HFF-Myc (cell line): Measurements from ENCODE around the gene SLC26A1.
"Not testable (repeated sequence)": the region's sequence is repeated elsewhere in the genome, so short reads cannot be mapped to it uniquely, and the experiment has no call there.

Experiments used
- DNase-seq: peaks from one replicate; pipeline ENCODE4 v3.0.0-alpha.2; 2011; ENCODE audit warnings: low read depth; ENCODE audit errors: extremely low read depth
- H3K4me3 ChIP-seq: replicated peaks from 2 replicates; pipeline ENCODE4 v1.5.1; 2011; ENCODE audit warnings: low read depth, mild to moderate bottlenecking, control low read depth, low read length
- CTCF ChIP-seq: IDR thresholded peaks from 2 replicates; pipeline ENCODE4 v1.5.1; 2012; ENCODE audit warnings: mild to moderate bottlenecking, low read depth, low read length, control low read depth; ENCODE audit errors: missing control alignments

Gene SLC26A1

GRCh38 chr4:978957-979701 lies 14.1 kb downstream of the SLC26A1 start:
- no peak for TF ChIP-seq CTCF
- no peak overlapping the region for H3K4me3 ChIP-seq
- DNase-seq, result no peak

- DNase-seq, H3K4me3 ChIP-seq: not testable (repeated sequence)
These were observed 17.2 kb downstream of the SLC26A1 start for GRCh38 chr4:976016-976415.

- H3K4me3 ChIP-seq, result no peak overlapping the region
- no peak for DNase-seq
- no peak for TF ChIP-seq CTCF
These were observed 18.5 kb downstream of the SLC26A1 start for GRCh38 chr4:974668-975067.

DNA sequence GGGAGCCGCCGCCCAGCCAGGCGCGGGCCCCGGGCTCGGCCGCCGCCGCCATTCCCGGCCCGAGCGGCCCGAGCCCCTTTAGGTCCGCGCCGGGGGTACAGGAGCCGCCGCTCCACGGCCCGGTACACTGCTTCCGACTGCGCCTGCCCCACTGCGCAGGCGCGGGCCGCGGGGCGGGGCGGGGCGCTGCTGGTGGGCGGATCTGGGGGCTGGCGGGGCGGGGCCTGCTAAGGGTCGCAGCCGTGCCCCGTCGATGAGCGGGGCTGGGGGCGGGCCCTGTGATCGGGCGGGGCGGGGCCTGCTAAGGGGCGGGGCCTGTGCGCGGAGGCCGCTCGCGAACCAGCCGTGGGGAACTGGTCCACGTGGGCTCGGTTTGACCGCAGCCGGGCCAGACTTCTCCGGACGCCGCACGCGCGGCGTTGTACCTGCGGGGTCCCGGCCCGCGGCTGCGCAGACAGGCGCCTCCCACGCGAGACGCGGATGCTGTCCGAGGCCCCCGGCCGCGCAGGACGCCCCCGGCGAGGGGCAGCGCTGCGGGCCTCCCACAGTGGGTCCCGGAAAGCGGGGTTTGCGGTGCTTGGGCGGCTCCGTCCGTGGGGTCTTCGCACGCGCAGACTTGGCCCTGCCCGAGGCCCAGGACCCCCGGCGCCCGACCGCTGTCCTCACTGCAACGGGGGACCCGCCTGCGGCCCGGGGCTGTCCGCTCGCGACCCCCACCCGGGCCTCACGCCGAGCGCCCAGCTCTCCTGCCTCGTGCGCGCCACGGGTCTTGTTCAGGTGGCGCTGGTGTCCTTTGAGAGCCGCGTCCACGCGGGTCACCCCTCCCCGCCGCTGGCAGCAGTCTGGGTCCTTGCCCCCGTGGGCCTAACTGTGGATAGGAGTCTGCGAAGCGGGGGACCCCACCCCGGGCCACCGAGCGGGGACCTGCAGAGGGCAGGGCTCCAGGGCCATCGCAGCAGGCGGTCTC lies 19.5 kb downstream of the SLC26A1 start, which contains the start of gene DGKQ:
Gene DGKQ, minus strand, starts transcription at position 139 of the 967 bp plus-strand sequence. Its CDS starts 87 bp downstream, at position 52.
- H3K4me3 ChIP-seq, result peak within 1 kb of the TSS; percentile 68
- DNase-seq, result no peak
- no peak for TF ChIP-seq CTCF

GRCh38 chr4:972651-973424 lies 20.4 kb downstream of the SLC26A1 start:
- no peak for DNase-seq
- no peak for TF ChIP-seq CTCF
- peak overlapping the region; percentile 68 for H3K4me3 ChIP-seq

DNA sequence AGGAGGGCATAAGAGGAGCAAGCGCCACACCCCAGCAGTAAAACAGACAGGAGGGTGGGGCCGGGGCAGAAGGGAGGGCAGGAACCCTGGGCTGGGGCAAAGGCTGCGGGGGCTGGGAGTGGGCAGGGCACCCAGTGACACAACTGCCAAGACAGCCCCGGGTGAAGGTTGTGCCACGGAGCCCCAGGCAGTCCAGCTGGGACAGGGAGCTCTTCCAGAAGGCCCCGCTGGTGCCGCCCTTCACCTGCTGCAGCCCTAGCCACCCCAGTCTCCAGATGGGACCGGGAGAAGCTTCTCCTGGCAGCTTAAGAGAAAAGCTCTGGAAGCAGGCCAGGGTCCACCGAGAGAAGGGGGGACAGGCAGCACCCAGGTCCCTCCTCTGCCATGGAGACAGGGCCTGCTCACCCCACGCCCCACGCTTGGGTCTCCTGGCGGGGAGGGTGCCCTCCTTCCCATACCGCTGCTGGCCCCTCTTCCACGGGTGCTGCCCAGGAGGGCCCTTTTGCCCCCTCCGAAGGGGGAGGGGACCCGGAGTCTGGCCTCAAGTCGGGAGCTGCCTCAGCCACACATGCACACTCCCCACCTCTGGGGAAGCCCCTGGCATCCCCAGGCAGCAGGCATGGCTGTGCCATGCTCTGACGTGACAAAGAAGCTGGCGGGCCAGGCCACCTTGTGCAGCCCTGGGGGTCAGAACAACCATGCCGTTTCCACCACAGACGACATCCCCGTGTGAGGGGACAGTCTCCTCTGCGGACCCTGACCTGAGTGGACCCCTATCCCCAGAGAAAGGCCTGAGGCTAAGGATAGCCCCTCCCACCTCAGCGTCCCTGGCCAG lies 21.3 kb downstream of the SLC26A1 start:
- no peak for DNase-seq
- H3K4me3 ChIP-seq, result peak overlapping the region; percentile 68
- no peak for TF ChIP-seq CTCF
